ENCODE results near the gene LIMS3. TPM values are rescaled to one million over a fixed set of nuclear protein-coding genes. Genes with fewer than 3 reads are reported as not detected.
"Not testable (repeated sequence)": the region's sequence is repeated elsewhere in the genome, so short reads cannot be mapped to it uniquely, and the experiment has no call there.

Gene LIMS3
- total RNA-seq, 4 donors from 2014 or later: 0.48 to 4.2 (median 3.7) TPM; not detected in 1

DNA sequence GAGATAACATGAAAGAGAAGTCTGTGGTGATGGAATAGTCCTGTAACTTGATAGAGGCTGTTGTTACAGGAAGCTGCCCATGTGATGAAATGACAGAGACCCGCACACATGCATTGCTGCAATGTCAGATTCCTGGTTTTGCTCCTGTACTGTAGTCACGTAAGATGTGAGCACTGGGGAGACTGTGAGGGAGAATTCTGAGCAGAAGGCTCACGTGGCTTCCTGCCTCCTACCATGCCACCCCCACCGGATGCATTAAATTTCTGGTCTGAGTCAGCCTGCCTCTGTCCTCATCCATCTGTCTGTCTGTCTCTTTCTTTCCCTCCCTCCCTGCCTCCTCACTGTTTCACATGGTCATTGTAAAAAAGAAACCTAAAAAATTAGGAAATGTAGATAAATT is 2.3 kb upstream of the LIMS3 start:
- in situ Hi-C loops (cut with MboI; ENCODE audit: low pct_ligation_motif_present in 1 of 4, low pct_unique_long_range_greater_than_20kb in 1 of 4, low sequenced_read_pairs in 3 of 4); H3K27ac ChIP-seq; H3K27me3 ChIP-seq; H3K9me3 ChIP-seq; H3K4me1 ChIP-seq; DNase-seq; H3K4me3 ChIP-seq; H3K36me3 ChIP-seq; intact Hi-C loops (cut with DNase I; ENCODE audit: low total_unique reads): not testable (repeated sequence)
- no CpG with 5 or more reads among the region's 4 CpGs for WGBS, 2 donors (ENCODE audit: low coverage in 1 of 2)

DNA sequence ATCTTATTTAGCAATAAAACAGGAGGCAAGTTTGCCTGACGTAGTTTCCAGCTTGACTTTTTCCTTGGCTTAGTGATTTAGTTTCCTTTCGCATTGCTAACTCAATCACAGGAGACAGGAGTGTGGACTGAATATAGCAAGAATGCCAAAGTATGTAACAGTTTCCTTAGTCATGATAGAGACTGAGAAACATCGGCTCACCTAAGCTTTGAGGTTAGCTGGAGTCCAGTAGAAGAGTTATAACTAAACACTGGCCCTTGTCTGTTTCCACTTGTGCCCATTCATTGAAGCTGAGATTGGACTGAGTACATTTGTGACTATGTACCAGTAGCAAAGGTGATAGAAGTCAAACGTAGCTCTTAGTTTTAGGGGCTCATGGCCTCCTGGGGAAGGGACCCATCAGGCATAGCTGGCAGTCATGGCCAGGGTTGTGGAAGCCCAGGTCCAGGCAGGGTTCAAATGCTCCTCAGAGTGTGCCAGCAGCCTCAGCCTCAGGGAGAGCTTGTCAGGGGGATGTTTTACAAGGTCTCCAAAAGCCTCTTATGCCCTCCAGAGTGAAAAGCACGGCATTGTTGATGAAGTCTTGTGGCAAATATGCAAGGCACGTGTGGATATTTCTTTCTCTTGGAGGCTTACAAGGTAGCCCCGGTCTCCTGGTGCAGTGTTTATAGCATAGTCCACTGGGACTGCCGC is 573 bp upstream of the LIMS3 start:
- intact Hi-C loops (cut with DNase I; ENCODE audit: low total_unique reads); DNase-seq; H3K36me3 ChIP-seq; H3K27me3 ChIP-seq; H3K4me3 ChIP-seq; H3K9me3 ChIP-seq; H3K4me1 ChIP-seq; H3K27ac ChIP-seq; in situ Hi-C loops (cut with MboI; ENCODE audit: low pct_ligation_motif_present in 1 of 4, low pct_unique_long_range_greater_than_20kb in 1 of 4, low sequenced_read_pairs in 3 of 4): not testable (repeated sequence)
- no CpG with 5 or more reads among the region's 8 CpGs for WGBS, 2 donors (ENCODE audit: low coverage in 1 of 2)

DNA sequence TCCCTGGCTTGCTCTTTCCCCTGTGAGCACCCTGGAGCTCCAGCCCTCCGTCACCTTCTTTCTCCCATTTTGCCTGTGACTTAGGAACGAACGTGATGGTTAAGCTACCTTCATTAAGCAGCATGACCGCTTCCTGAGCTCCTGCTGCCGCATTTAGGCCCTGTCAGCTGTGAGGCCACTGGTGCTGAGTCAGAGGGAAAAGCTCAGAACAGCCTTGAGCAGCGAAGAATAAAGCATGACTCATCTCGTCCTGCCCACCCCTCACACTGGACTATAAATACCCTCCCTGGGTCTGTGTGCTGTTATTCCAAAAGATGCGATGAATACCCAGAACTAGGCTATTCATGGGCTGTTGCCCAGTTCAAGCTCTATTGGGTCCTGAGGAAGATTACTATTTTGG is 7.3 kb downstream of the LIMS3 start:
- H3K4me1 ChIP-seq; H3K36me3 ChIP-seq; H3K27me3 ChIP-seq; intact Hi-C loops (cut with DNase I; ENCODE audit: low total_unique reads); H3K27ac ChIP-seq; H3K4me3 ChIP-seq; in situ Hi-C loops (cut with MboI; ENCODE audit: low pct_ligation_motif_present in 1 of 4, low pct_unique_long_range_greater_than_20kb in 1 of 4, low sequenced_read_pairs in 3 of 4); H3K9me3 ChIP-seq; DNase-seq: not testable (repeated sequence)
- WGBS, 2 donors (ENCODE audit: low coverage in 1 of 2): no CpG with 5 or more reads among the region's 8 CpGs

DNA sequence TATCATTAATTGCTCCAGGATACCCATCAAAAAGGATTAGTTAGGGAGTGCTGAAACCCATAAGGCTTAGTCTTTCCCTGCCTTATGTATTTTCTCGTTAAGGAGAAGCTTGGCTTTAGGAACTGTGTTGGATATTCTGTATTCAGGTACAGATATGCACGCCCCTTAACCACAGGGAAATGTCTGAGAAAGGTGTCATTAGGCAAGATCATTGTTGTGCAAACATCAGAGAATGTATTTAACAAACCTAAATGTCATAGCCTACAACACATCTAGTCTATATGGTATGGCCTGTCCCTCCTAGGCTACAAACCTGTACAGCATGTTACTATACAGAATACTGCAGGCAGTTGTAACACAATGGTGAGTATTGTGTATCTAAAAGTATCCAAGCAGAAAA is 10.1 kb downstream of the LIMS3 start:
- in situ Hi-C loops (cut with MboI; ENCODE audit: low pct_ligation_motif_present in 1 of 4, low pct_unique_long_range_greater_than_20kb in 1 of 4, low sequenced_read_pairs in 3 of 4); H3K36me3 ChIP-seq; DNase-seq; H3K27ac ChIP-seq; intact Hi-C loops (cut with DNase I; ENCODE audit: low total_unique reads); H3K27me3 ChIP-seq; H3K9me3 ChIP-seq; H3K4me1 ChIP-seq; H3K4me3 ChIP-seq: not testable (repeated sequence)
- WGBS, 2 donors (ENCODE audit: low coverage in 1 of 2): no CpG with 5 or more reads among the region's 2 CpGs

DNA sequence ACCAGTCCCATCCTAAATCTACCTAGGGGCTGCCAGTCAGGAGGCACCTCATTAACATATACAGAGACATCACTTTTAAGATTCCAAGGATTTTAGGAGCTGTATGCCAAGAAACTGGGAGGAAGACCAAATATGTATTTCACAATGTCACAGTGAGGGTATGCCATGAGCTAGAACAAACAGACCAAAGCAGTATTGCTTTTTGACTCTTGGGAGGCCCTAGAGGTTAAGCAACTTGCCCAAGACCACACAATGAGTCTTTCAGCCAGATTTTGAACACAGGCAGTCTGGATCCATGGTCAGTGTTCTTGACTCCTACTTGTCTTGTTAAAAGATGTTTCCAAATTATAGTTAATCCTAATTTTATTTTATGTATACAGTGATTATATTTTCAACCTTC is 12.3 kb downstream of the LIMS3 start:
- H3K27ac ChIP-seq; H3K9me3 ChIP-seq; H3K4me3 ChIP-seq; H3K36me3 ChIP-seq; H3K27me3 ChIP-seq; DNase-seq; H3K4me1 ChIP-seq; intact Hi-C loops (cut with DNase I; ENCODE audit: low total_unique reads); in situ Hi-C loops (cut with MboI; ENCODE audit: low pct_ligation_motif_present in 1 of 4, low pct_unique_long_range_greater_than_20kb in 1 of 4, low sequenced_read_pairs in 3 of 4): not testable (repeated sequence)

DNA sequence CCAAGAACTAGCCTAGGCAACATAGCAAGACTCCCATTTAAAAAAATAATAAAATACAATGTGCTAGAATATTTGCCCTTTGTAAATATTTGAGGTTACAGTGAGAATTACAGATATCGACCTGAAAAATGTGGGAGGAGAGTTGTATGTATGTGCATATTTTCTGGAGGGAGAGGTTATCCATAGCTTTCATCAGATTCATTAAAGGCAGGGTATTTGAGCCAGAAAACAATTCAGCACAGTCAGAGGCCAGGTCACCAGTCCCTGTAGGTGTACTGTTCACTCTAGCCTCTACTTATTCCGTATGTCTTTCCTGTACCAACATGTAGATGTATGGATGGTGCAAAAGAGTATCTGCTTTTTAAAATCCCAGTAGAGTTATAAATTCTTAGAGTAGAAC is 15.4 kb downstream of the LIMS3 start:
- H3K9me3 ChIP-seq; H3K4me3 ChIP-seq; H3K36me3 ChIP-seq; intact Hi-C loops (cut with DNase I; ENCODE audit: low total_unique reads); H3K27me3 ChIP-seq; DNase-seq; H3K27ac ChIP-seq; in situ Hi-C loops (cut with MboI; ENCODE audit: low pct_ligation_motif_present in 1 of 4, low pct_unique_long_range_greater_than_20kb in 1 of 4, low sequenced_read_pairs in 3 of 4); H3K4me1 ChIP-seq: not testable (repeated sequence)
- no CpG with 5 or more reads among the region's 2 CpGs for WGBS, 2 donors (ENCODE audit: low coverage in 1 of 2)

GRCh38 chr2:109914552-109914951 is 16.1 kb downstream of the LIMS3 start:
- H3K27me3 ChIP-seq; H3K36me3 ChIP-seq; intact Hi-C loops (cut with DNase I; ENCODE audit: low total_unique reads); H3K4me3 ChIP-seq; H3K27ac ChIP-seq; H3K4me1 ChIP-seq; H3K9me3 ChIP-seq; DNase-seq; in situ Hi-C loops (cut with MboI; ENCODE audit: low pct_ligation_motif_present in 1 of 4, low pct_unique_long_range_greater_than_20kb in 1 of 4, low sequenced_read_pairs in 3 of 4): not testable (repeated sequence)
- WGBS, 2 donors (ENCODE audit: low coverage in 1 of 2): no CpG with 5 or more reads among the region's 7 CpGs

DNA sequence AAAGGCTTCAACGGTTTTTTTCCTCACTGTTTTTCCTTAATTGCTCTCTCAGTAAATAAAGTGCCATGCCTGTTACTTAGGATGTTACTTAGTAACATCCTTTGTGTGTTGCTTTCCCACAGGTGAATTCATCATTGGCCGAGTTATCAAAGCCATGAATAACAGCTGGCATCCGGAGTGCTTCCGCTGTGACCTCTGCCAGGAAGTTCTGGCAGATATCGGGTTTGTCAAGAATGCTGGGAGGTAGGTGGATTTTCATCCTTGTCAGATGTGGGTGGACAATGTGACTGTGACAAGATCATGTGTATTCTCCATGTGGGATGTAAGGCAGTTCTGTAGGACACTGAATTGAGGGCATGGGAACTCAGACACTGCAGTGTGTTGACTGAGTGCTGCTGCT is 17.3 kb downstream of the LIMS3 start:
- no CpG with 5 or more reads among the region's 5 CpGs for WGBS, 2 donors (ENCODE audit: low coverage in 1 of 2)
- H3K4me3 ChIP-seq; H3K36me3 ChIP-seq; in situ Hi-C loops (cut with MboI; ENCODE audit: low pct_ligation_motif_present in 1 of 4, low pct_unique_long_range_greater_than_20kb in 1 of 4, low sequenced_read_pairs in 3 of 4); intact Hi-C loops (cut with DNase I; ENCODE audit: low total_unique reads); H3K27ac ChIP-seq; H3K27me3 ChIP-seq; H3K9me3 ChIP-seq; H3K4me1 ChIP-seq; DNase-seq: not testable (repeated sequence)

GRCh38 chr2:109920162-109920561 is 21.7 kb downstream of the LIMS3 start:
- H3K9me3 ChIP-seq; H3K36me3 ChIP-seq; in situ Hi-C loops (cut with MboI; ENCODE audit: low pct_ligation_motif_present in 1 of 4, low pct_unique_long_range_greater_than_20kb in 1 of 4, low sequenced_read_pairs in 3 of 4); H3K27ac ChIP-seq; H3K27me3 ChIP-seq; DNase-seq; intact Hi-C loops (cut with DNase I; ENCODE audit: low total_unique reads); H3K4me1 ChIP-seq; H3K4me3 ChIP-seq: not testable (repeated sequence)
- no CpG with 5 or more reads among the region's 2 CpGs for WGBS, 2 donors (ENCODE audit: low coverage in 1 of 2)

DNA sequence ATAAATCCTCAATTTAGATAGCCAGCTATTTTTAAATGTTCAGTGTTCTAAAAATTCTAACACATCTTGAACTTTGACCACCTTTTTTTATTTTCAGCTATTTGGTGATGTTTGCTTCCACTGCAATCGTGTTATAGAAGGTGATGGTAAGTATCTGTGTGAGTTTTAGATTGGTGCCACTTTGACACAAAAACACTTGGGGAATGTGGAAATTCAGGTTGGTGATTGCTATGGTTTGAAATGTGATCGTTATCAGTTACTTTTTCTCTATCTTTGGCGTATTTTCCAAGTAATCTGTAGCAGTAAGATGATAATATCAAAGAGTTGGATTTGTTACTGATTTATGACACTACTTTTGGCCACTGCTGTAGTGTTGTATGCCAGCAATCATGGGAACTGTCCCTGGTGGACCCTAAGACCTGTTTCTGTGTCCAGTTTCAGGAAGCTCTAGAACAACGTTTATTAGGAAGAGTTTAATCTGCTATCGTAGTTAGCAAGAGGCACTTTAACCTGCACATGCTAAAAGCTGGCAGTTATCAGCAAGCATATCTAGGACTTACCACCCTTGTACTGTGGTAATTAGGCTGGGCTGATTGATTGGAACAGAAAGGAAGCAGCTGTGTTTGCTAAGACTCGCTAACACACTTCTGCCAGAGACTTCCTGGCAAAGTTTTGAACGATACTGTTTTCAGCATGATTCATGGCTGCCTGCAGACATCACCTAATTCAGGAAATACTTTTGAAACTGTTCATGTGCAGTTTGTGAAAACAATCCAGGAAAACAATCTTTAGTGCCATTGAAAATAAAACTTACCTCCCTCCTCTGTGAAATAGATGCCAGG is 23.3 kb downstream of the LIMS3 start:
- WGBS, 2 donors (ENCODE audit: low coverage in 1 of 2): no CpG with 5 or more reads among the region's 7 CpGs
- H3K27me3 ChIP-seq; H3K27ac ChIP-seq; intact Hi-C loops (cut with DNase I; ENCODE audit: low total_unique reads); H3K9me3 ChIP-seq; H3K4me1 ChIP-seq; H3K4me3 ChIP-seq; H3K36me3 ChIP-seq; in situ Hi-C loops (cut with MboI; ENCODE audit: low pct_ligation_motif_present in 1 of 4, low pct_unique_long_range_greater_than_20kb in 1 of 4, low sequenced_read_pairs in 3 of 4); DNase-seq: not testable (repeated sequence)

DNA sequence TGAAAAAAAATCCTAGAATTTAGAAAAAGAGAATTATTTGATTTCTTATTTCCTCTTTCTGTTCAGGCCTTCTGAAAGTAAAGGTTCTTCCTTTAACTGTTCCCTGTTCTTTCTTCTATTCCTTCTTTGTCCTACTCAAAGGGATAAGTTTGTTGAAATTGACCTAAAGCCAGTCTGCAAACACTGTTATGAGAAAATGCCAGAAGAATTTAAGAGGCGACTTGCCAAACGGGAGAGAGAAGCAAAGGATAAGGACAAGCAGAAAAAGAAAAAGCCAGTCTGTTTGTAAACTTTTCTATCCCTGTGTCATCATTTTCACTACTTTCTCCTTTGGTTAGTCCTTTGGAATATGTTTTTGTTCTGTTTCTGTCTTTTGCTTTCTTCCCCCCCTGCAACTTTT is 26.0 kb downstream of the LIMS3 start:
- H3K4me3 ChIP-seq; H3K9me3 ChIP-seq; H3K27me3 ChIP-seq; intact Hi-C loops (cut with DNase I; ENCODE audit: low total_unique reads); in situ Hi-C loops (cut with MboI; ENCODE audit: low pct_ligation_motif_present in 1 of 4, low pct_unique_long_range_greater_than_20kb in 1 of 4, low sequenced_read_pairs in 3 of 4); H3K36me3 ChIP-seq; H3K27ac ChIP-seq; DNase-seq; H3K4me1 ChIP-seq: not testable (repeated sequence)
- WGBS, 2 donors (ENCODE audit: low coverage in 1 of 2): no CpG with 5 or more reads among the region's 2 CpGs
